HEK293 (cell line): ENCODE results near the gene TNFAIP3.

Experiments
- CTCF ChIA-PET: fragments of 350-600 bp; formaldehyde crosslinking; extraction: SDS; loops from one replicate; lab custom pipeline; 2021; ENCODE audit warnings: antibody characterized with exemption; lab: Yijun Ruan, JAX
- POLR2A ChIA-PET: fragments of 300-600 bp; formaldehyde crosslinking; extraction: SDS; loops from one replicate; lab custom pipeline; 2020; ENCODE audit warnings: antibody characterized with exemption, inconsistent platforms; lab: Yijun Ruan, JAX
- H3K27ac ChIP-seq: fragments of 200-500 bp; sonication (Bioruptor generic); 2 replicates; pipeline ENCODE4 v1.5.1; 2014; ENCODE audit warnings: low read depth, low read length, control low read depth, inconsistent platforms; ENCODE audit errors: extremely low read depth
- H3K36me3 ChIP-seq, 2 experiments: fragments of 200-500 bp in 1 of 2; sonication (Bioruptor generic) in 1 of 2; 1 replicate in 1 of 2; 2 replicates in 1 of 2; pipeline ENCODE4 v1.5.1; 2014 to 2017; ENCODE audit warnings: inconsistent platforms in 2 of 2, low read length in 2 of 2; ENCODE audit not compliant: control insufficient read depth in 2 of 2, insufficient read depth in 1 of 2
- H3K4me1 ChIP-seq: fragments of 200-500 bp; sonication (Bioruptor generic); 2 replicates; pipeline ENCODE4 v1.5.1; 2014; ENCODE audit warnings: mild to moderate bottlenecking, low read length, inconsistent platforms; ENCODE audit not compliant: control insufficient read depth, insufficient read depth
- H3K4me3 ChIP-seq: 2 replicates; pipeline ENCODE4 v1.5.1; 2011; ENCODE audit warnings: low read depth, mild to moderate bottlenecking, control low read depth, low read length, moderate library complexity
- H3K9me3 ChIP-seq: fragments of 200-500 bp; sonication (Bioruptor generic); 2 replicates; pipeline ENCODE4 v1.5.1; 2014; ENCODE audit warnings: low read depth, low read length, inconsistent platforms; ENCODE audit not compliant: control insufficient read depth, insufficient read depth
- GLI2 ChIP-seq: fragments of 450-650 bp; formaldehyde crosslinking; IDR thresholded peaks from 2 replicates; pipeline ENCODE4; 2017; ENCODE audit warnings: missing biosample characterization, missing genetic modification characterization, low read depth, borderline replicate concordance
- GLIS2 ChIP-seq: fragments of 450-650 bp; formaldehyde crosslinking; IDR thresholded peaks from 2 replicates; pipeline ENCODE4 v1.5.1; 2016; ENCODE audit warnings: missing biosample characterization, missing genetic modification characterization
- PRDM1 ChIP-seq: fragments of 450-650 bp; formaldehyde crosslinking; IDR thresholded peaks from 2 replicates; pipeline ENCODE4; 2016; ENCODE audit warnings: missing biosample characterization, missing genetic modification characterization
- RBAK ChIP-seq: fragments of 450-650 bp; formaldehyde crosslinking; IDR thresholded peaks from 2 replicates; pipeline ENCODE4 v1.5.1; 2016; ENCODE audit warnings: missing biosample characterization, missing genetic modification characterization
- ZFP3 ChIP-seq: fragments of 450-650 bp; formaldehyde crosslinking; IDR thresholded peaks from 2 replicates; pipeline ENCODE4 v1.5.1; 2016; ENCODE audit warnings: low read depth, missing biosample characterization, missing genetic modification characterization
- ZFP69B ChIP-seq: fragments of 450-650 bp; formaldehyde crosslinking; IDR thresholded peaks from 2 replicates; pipeline ENCODE4 v1.5.1; 2016; ENCODE audit warnings: missing biosample characterization, missing genetic modification characterization
- ZNF112 ChIP-seq: fragments of 450-650 bp; formaldehyde crosslinking; IDR thresholded peaks from 2 replicates; pipeline ENCODE4 v1.5.0; 2017; ENCODE audit warnings: missing biosample characterization, missing genetic modification characterization
- ZNF404 ChIP-seq: fragments of 450-650 bp; formaldehyde crosslinking; IDR thresholded peaks from 2 replicates; pipeline ENCODE4 v1.5.1; 2017; ENCODE audit warnings: missing biosample characterization, missing genetic modification characterization
- ZNF473 ChIP-seq: fragments of 450-650 bp; formaldehyde crosslinking; IDR thresholded peaks from 2 replicates; pipeline ENCODE4 v1.5.1; 2017; ENCODE audit warnings: missing biosample characterization, missing genetic modification characterization
- ZNF501 ChIP-seq: fragments of 450-650 bp; formaldehyde crosslinking; IDR thresholded peaks from 2 replicates; pipeline ENCODE4 v1.5.1; 2016; ENCODE audit warnings: missing biosample characterization, missing genetic modification characterization
- ZNF585B ChIP-seq: fragments of 450-650 bp; formaldehyde crosslinking; IDR thresholded peaks from 2 replicates; pipeline ENCODE4 v1.5.1; 2016; ENCODE audit warnings: missing biosample characterization, missing genetic modification characterization
- ZNF623 ChIP-seq: fragments of 450-650 bp; formaldehyde crosslinking; IDR thresholded peaks from 2 replicates; pipeline ENCODE4 v1.5.1; 2016; ENCODE audit warnings: missing biosample characterization, missing genetic modification characterization
- ZNF654 ChIP-seq: fragments of 450-650 bp; formaldehyde crosslinking; IDR thresholded peaks from 2 replicates; pipeline ENCODE4 v1.5.1; 2016; ENCODE audit warnings: low read depth, missing biosample characterization, missing genetic modification characterization
- ZNF660 ChIP-seq: fragments of 450-650 bp; IDR thresholded peaks from 2 replicates; pipeline ENCODE4 v1.5.1; 2018; ENCODE audit warnings: missing biosample characterization, mild to moderate bottlenecking, missing genetic modification characterization
- ZNF664 ChIP-seq: fragments of 450-650 bp; formaldehyde crosslinking; IDR thresholded peaks from 2 replicates; pipeline ENCODE4 v1.5.1; 2016; ENCODE audit warnings: missing biosample characterization, missing genetic modification characterization
- ZNF785 ChIP-seq: fragments of 450-650 bp; formaldehyde crosslinking; IDR thresholded peaks from 2 replicates; pipeline ENCODE4 v1.5.1; 2016; ENCODE audit warnings: missing biosample characterization, missing genetic modification characterization
- ZNF830 ChIP-seq: fragments of 450-650 bp; IDR thresholded peaks from 2 replicates; pipeline ENCODE4 v1.5.0; 2018; ENCODE audit warnings: missing biosample characterization, missing genetic modification characterization, low read depth, mild to moderate bottlenecking, moderate library complexity
- TF ChIP-seq, protein P1 (sequence below): fragments of 450-650 bp; formaldehyde crosslinking; conservative IDR thresholded peaks from 2 replicates; pipeline ENCODE4 v1.5.1; 2016; ENCODE audit warnings: low read depth, missing biosample characterization, missing genetic modification characterization
- TF ChIP-seq, protein P2 (sequence below): fragments of 450-650 bp; formaldehyde crosslinking; IDR thresholded peaks from 2 replicates; pipeline ENCODE4 v1.5.1; 2016; ENCODE audit warnings: missing biosample characterization, missing genetic modification characterization
- TF ChIP-seq, protein P3 (sequence below): fragments of 450-650 bp; formaldehyde crosslinking; IDR thresholded peaks from 2 replicates; pipeline ENCODE4 v1.5.1; 2017; ENCODE audit warnings: missing biosample characterization, mild to moderate bottlenecking, missing genetic modification characterization, moderate library complexity
- TF ChIP-seq, protein P4 (sequence below): fragments of 450-650 bp; formaldehyde crosslinking; IDR thresholded peaks from 2 replicates; pipeline ENCODE4 v1.5.1; 2016; ENCODE audit warnings: missing biosample characterization, missing genetic modification characterization
- TF ChIP-seq, protein P5 (sequence below): fragments of 450-650 bp; formaldehyde crosslinking; IDR thresholded peaks from 2 replicates; pipeline ENCODE4 v1.5.1; 2017; ENCODE audit warnings: missing biosample characterization, missing genetic modification characterization

The TNFAIP3 gene

DNA sequence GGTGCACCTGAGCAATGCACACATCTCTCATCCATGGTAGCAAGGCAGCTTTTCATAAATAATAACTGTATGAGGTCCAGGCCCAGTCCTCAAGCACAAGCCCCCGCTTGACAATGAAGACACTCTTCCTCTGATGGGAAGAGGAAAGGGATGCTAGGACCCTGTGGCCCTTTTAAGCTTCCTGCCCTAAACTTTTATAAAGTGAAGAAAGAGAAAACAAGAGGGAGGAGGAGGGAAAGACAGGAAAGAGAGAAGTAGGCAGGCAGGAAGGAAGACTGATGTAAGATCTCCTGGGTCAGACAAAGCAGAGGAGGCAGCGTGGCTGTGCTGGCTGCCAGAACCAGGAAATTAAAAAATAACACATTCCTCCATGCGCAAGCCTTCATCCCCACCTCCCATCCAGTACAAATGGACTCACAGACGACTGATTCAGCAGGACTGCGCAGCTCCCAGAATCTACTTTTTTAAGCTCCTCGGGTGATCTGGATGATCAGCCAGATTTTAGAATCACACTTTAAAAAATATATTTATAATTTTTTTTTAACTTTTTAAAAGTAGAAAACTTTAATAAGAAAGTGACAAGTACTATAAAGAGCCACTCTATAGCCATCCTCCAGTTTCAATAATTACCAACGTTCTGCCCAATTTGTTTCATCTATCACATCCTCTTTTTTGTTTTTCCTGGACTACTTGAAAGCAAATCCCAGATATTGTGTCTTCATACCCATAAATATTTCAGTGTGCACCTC lies 16.5 kb downstream of the TNFAIP3 start (continued):
- TF ChIP-seq, protein P1, sequence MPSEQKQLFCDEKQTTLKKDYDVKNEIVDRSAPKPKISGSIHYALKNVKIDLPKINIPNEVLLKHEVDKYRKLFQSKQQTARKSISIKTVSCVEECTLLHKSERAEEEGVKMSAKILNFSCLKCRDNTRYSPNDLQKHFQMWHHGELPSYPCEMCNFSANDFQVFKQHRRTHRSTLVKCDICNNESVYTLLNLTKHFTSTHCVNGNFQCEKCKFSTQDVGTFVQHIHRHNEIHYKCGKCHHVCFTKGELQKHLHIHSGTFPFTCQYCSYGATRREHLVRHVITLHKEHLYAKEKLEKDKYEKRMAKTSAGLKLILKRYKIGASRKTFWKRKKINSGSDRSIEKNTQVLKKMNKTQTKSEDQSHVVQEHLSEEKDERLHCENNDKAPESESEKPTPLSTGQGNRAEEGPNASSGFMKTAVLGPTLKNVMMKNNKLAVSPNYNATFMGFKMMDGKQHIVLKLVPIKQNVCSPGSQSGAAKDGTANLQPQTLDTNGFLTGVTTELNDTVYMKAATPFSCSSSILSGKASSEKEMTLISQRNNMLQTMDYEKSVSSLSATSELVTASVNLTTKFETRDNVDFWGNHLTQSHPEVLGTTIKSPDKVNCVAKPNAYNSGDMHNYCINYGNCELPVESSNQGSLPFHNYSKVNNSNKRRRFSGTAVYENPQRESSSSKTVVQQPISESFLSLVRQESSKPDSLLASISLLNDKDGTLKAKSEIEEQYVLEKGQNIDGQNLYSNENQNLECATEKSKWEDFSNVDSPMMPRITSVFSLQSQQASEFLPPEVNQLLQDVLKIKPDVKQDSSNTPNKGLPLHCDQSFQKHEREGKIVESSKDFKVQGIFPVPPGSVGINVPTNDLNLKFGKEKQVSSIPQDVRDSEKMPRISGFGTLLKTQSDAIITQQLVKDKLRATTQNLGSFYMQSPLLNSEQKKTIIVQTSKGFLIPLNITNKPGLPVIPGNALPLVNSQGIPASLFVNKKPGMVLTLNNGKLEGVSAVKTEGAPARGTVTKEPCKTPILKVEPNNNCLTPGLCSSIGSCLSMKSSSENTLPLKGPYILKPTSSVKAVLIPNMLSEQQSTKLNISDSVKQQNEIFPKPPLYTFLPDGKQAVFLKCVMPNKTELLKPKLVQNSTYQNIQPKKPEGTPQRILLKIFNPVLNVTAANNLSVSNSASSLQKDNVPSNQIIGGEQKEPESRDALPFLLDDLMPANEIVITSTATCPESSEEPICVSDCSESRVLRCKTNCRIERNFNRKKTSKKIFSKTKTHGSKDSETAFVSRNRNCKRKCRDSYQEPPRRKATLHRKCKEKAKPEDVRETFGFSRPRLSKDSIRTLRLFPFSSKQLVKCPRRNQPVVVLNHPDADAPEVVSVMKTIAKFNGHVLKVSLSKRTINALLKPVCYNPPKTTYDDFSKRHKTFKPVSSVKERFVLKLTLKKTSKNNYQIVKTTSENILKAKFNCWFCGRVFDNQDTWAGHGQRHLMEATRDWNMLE: no peak
- TF ChIP-seq ZNF501 (tag by site-specific recombination) (no peak), ZNF660 (tag by site-specific recombination) (no peak)

DNA sequence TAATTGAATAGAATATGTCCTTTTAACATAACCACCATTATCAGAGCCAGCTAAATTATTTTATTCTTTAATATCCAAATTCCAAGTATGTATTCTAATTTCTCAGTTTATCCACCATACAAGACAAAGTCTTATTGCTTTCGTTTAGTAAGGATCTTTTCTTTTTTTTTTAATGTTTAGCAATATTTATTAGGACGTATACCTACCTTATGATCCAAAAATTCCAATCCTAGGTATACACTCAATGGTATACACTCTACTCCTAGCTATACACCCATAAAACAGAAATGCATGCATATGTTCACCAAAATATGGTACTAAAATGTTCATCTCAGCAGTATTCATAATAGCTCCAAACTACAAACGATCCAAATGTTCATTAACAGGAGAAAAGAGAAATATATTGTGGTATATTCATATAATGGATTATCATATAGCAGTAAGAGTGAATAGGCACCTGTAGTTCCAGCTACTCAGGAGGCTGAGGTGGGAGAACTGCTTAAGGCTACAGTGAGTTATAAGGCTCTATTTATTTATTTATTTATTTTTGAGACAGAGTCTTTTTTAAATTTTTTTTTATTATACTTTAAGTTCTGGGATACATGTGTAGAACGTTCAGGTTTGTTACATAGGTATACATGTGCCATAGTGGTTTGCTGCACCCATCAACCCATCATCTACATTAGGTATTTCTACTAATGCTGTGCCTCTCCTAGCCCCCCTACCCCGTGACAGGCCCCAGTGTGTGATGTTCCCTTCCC lies 17.3 kb downstream of the TNFAIP3 start:
- ChIA-PET POLR2A (interaction anchor here (0.7 kb wide), 1 partner anchor 94 kb away, joined by 3 read pairs; no protein-coding TSS in a partner anchor), CTCF (interaction anchor here (0.6 to 1.3 kb wide), 7 partner anchors 12 to 179 kb away, joined by 3 to 4 read pairs (median 3); no protein-coding TSS in a partner anchor)
- H3K4me3 ChIP-seq: no peak overlapping the region
- H3K36me3 ChIP-seq: peaks cover 0 to 33% of the 10 kb centered on the region in 2 experiments; a peak in 1 of 3 replicates
- no peaks in the 10 kb centered on the region for H3K4me1 ChIP-seq
- no peak overlapping the region for H3K27ac ChIP-seq
- no peaks in the 10 kb centered on the region for H3K9me3 ChIP-seq
- TF ChIP-seq GLIS2 (tag by site-specific recombination) (no peak), ZNF404 (tag by site-specific recombination) (no peak), ZFP3 (tag by site-specific recombination) (no peak), ZNF654 (tag by site-specific recombination) (no peak), PRDM1 (no peak), ZNF473 (tag by site-specific recombination) (no peak), GLI2 (no peak), RBAK (tag by site-specific recombination) (no peak), ZNF830 (tag by site-specific recombination) (no peak), ZNF785 (tag by site-specific recombination) (no peak), ZNF623 (tag by site-specific recombination) (no peak), ZFP69B (no peak), ZNF585B (no peak), ZNF664 (no peak), ZNF112 (no peak)
- TF ChIP-seq, protein P2, sequence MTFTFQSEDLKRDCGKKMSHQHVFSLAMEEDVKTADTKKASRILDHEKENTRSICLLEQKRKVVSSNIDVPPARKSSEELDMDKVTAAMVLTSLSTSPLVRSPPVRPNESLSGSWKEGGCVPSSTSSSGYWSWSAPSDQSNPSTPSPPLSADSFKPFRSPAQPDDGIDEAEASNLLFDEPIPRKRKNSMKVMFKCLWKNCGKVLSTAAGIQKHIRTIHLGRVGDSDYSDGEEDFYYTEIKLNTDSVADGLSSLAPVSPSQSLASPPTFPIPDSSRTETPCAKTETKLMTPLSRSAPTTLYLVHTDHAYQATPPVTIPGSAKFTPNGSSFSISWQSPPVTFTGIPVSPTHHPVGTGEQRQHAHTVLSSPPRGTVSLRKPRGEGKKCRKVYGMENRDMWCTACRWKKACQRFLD (tag by site-specific recombination): no peak
- TF ChIP-seq, protein P3, sequence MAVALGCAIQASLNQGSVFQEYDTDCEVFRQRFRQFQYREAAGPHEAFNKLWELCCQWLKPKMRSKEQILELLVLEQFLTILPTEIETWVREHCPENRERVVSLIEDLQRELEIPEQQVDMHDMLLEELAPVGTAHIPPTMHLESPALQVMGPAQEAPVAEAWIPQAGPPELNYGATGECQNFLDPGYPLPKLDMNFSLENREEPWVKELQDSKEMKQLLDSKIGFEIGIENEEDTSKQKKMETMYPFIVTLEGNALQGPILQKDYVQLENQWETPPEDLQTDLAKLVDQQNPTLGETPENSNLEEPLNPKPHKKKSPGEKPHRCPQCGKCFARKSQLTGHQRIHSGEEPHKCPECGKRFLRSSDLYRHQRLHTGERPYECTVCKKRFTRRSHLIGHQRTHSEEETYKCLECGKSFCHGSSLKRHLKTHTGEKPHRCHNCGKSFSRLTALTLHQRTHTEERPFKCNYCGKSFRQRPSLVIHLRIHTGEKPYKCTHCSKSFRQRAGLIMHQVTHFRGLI: no peak
- TF ChIP-seq, protein P4, sequence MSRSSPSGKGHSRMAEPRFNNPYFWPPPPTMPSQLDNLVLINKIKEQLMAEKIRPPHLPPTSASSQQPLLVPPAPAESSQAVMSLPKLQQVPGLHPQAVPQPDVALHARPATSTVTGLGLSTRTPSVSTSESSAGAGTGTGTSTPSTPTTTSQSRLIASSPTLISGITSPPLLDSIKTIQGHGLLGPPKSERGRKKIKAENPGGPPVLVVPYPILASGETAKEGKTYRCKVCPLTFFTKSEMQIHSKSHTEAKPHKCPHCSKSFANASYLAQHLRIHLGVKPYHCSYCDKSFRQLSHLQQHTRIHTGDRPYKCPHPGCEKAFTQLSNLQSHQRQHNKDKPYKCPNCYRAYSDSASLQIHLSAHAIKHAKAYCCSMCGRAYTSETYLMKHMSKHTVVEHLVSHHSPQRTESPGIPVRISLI: no peak
- TF ChIP-seq, protein P5, sequence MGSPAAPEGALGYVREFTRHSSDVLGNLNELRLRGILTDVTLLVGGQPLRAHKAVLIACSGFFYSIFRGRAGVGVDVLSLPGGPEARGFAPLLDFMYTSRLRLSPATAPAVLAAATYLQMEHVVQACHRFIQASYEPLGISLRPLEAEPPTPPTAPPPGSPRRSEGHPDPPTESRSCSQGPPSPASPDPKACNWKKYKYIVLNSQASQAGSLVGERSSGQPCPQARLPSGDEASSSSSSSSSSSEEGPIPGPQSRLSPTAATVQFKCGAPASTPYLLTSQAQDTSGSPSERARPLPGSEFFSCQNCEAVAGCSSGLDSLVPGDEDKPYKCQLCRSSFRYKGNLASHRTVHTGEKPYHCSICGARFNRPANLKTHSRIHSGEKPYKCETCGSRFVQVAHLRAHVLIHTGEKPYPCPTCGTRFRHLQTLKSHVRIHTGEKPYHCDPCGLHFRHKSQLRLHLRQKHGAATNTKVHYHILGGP (tag by site-specific recombination): no peak
